Psoas muscle (tissue), 8 donors: Measurements from ENCODE around the gene ITGA1. TPM values are rescaled to one million over a fixed set of nuclear protein-coding genes. Genes with fewer than 3 reads are reported as not detected.

Experiments
- ATAC-seq, 4 donors: fragments of 200-7000 bp; cut with Tn5 transposase; one replicate each; pipeline ENCODE4 v1.9.1; 2020; ENCODE audit warnings: moderate library complexity in 3 of 4, mild to moderate bottlenecking in 2 of 4
- DNase-seq, 2 donors: peaks; one replicate each; pipeline ENCODE4 v3.0.0-alpha.2; 2020
- H3K27ac ChIP-seq: fragments of 200-600 bp; one replicate; pipeline ENCODE4 v1.8.0; 2022
- H3K27me3 ChIP-seq, 3 donors: fragments of 200-600 bp in 1 of 3; one replicate each; pipeline versions ENCODE4 v1.6.1 to v1.8.0; 2013 to 2022; ENCODE audit warnings: low read length in 2 of 3, mild to moderate bottlenecking in 2 of 3, moderate library complexity in 1 of 3; ENCODE audit not compliant: insufficient read depth in 3 of 3
- H3K36me3 ChIP-seq, 2 donors: fragments of 200-600 bp in 1 of 2; one replicate each; pipeline versions ENCODE4 v1.6.1 to v1.8.0; 2013 to 2022; ENCODE audit warnings: low read depth in 1 of 2, mild to moderate bottlenecking in 1 of 2, moderate library complexity in 1 of 2; ENCODE audit not compliant: insufficient read depth in 1 of 2
- H3K4me1 ChIP-seq: fragments of 200-600 bp; one replicate; pipeline ENCODE4 v1.8.0; 2022
- H3K4me3 ChIP-seq: fragments of 200-600 bp; one replicate; pipeline ENCODE4 v1.8.0; 2022; ENCODE audit warnings: mild to moderate bottlenecking
- H3K9me3 ChIP-seq: fragments of 200-600 bp; one replicate; pipeline ENCODE4 v1.8.0; 2022
- CTCF ChIP-seq: fragments of 200-600 bp; IDR thresholded peaks from one replicate; pipeline ENCODE4 v1.8.0; 2022; ENCODE audit warnings: antibody characterized with exemption
- WGBS, 3 donors: extraction: QIAGEN DNeasy Blood & Tissue Kit; methylation state at CpG; one replicate each; pipeline versions ENCODE4 v1.1.6 to v1.1.7; 2013; 5-methylcytosine and 5-hydroxymethylcytosine counted together
- intact Hi-C, 2 donors: fragments of 100-400 bp; cut with DNase I; formaldehyde crosslinking; loops; one replicate each; pipeline versions ENCODE4 v1.11.0 to v1.14.2; 2022
- polyA plus RNA-seq, 3 donors: library from polyadenylated mRNA; stranded (reverse); fragments of 200-250 nt; gene quantifications; one replicate each; pipeline ENCODE4 v1.2.3, GENCODE V29; 2013
- total RNA-seq, 4 donors: library from RNA; stranded (reverse); fragmentation: NEBNext Ultra II Directional in 2 of 4; extraction: Animal tissue kit (Norgen Biotek cat#: 25700) in 2 of 4; gene quantifications; one replicate each; pipeline versions ENCODE4 v1.2.1 to v1.2.4, GENCODE V29; 2021 to 2023
- donor health status: healthy with polysubstance abuse.
- donor health status: DM: no; HTN: no; CAD: no; lungs with moderate emphysema.
- donor health status: Bipolar disorder and iron deficiency.
- donor health status: healthy.
- donor health status: DM: yes; HTN: yes; CAD: no.
- donor health status: DM: no; HTN: no; CAD: no.
- donor health status: DM: no; HTN: no; CAD: no.
- donor health status: DM: yes; HTN: yes; CAD: no.

ITGA1 gene
- total and polyA plus RNA-seq, 7 donors: 3.4 to 29.3 (median 13.0) TPM

- H3K4me3 ChIP-seq: no peak overlapping the region
- peaks cover 5% of the 10 kb centered on the region for H3K4me1 ChIP-seq
- no peaks in the 10 kb centered on the region for H3K9me3 ChIP-seq
- intact Hi-C loops: no loop called here
- DNase-seq (no peak), ATAC-seq (no peak)
- TF ChIP-seq CTCF: no peak
- H3K36me3 ChIP-seq: no peaks in the 10 kb centered on the region
- H3K27ac ChIP-seq: no peak overlapping the region
- H3K27me3 ChIP-seq: peaks cover 0 to 27% (median 2%) of the 10 kb centered on the region in 3 donors
- WGBS, 3 donors: 95 to 100% (median 98%) methylated on average over 1 of the region's 1 CpG
Measured at GRCh38 chr5:52994266-52994665, 206.6 kb downstream of the ITGA1 start.

DNA sequence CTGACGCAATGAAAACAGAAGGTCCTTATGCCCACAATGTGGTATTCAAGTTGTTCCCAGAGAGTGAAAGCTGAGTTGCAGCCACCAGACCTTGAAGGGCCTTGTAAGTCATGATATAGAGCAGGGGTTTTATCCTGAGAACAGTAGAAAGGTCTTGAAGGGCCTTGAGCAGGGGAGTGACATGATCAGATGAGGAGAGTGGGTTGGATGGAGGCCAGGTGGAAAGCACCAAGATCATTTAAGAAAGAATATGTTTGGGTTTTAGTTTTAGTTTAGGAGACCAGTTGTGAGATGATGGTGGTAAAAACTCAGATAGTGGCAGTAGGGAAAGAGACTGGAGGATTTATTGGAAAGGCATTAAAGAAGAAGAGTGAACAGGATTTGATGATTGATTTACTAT lies 207.4 kb downstream of the ITGA1 start:
- Histone ChIP-seq H3K36me3 (no peaks in the 10 kb centered on the region), H3K9me3 (no peaks in the 10 kb centered on the region), H3K27me3 (peaks cover 0 to 21% (median 2%) of the 10 kb centered on the region in 3 donors), H3K27ac (no peak overlapping the region), H3K4me3 (no peak overlapping the region), H3K4me1 (peaks cover 2% of the 10 kb centered on the region)
- WGBS, 3 donors: 95 to 100% (median 97%) methylated on average over 1 of the region's 1 CpG
- TF ChIP-seq CTCF: no peak
- intact Hi-C loops: no loop called here
- ATAC-seq (no peak), DNase-seq (no peak)

GRCh38 chr5:52995914-52996313 lies 208.2 kb downstream of the ITGA1 start:
- Histone ChIP-seq H3K27ac (no peak overlapping the region), H3K4me1 (no peaks in the 10 kb centered on the region), H3K36me3 (no peaks in the 10 kb centered on the region), H3K4me3 (no peak overlapping the region), H3K27me3 (peaks cover 0 to 18% (median 0%) of the 10 kb centered on the region in 3 donors), H3K9me3 (no peaks in the 10 kb centered on the region)
- intact Hi-C loops: no loop called here
- no peak for TF ChIP-seq CTCF
- 93 to 100% (median 94%) methylated on average over 1 of the region's 1 CpG for whole genome bisulfite sequencing, 3 donors
- no peak for ATAC-seq
- DNase-seq: no peak

DNA sequence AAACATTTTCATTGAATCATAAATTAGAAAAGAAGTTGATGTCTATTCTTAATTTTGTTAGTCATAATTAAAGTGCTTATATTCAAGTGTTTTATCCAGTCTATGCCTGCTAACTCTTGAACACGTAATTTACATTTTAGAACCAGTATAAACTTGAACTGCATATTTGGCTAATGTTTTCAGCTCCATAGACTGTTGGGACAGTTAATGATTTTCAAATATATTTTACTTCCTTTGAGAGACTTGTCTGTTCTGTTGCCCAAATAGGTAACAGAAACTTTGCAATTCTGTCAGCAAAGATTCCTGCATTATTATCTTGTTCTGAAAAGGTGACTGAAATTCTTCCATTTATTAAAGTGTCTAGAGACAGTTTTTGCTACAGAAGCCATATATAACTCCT lies 209.3 kb downstream of the ITGA1 start:
- no peak for TF ChIP-seq CTCF
- no peak overlapping the region for H3K4me3 ChIP-seq
- H3K36me3 ChIP-seq: no peaks in the 10 kb centered on the region
- 89 to 93% (median 92%) methylated on average over 1 of the region's 1 CpG for WGBS, 3 donors
- no peaks in the 10 kb centered on the region for H3K9me3 ChIP-seq
- no peak overlapping the region for H3K27ac ChIP-seq
- peaks cover 0 to 14% (median 0%) of the 10 kb centered on the region in 3 donors for H3K27me3 ChIP-seq
- no peaks in the 10 kb centered on the region for H3K4me1 ChIP-seq
- ATAC-seq (no peak), DNase-seq (no peak)
- intact Hi-C loops: no loop called here

DNA sequence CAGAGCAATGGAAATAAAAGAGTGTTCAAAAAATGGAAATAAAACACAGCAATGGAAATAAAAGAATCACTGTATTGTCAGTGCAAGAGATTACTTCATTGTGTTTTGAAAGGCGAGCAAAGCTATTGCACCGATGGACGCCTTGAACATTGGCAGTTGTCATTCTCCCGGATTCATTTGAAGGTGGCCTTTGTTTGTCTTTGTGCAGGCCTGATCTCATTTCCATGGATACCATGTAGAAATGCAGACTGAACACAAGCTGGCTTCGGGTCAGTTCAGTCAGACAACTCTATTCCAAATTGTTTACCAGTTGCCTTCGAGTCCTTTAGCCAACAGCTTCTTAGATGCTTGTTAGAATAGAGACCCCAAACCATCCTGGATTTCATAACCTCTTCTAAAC lies 209.7 kb downstream of the ITGA1 start:
- ATAC-seq (no peak), DNase-seq (no peak)
- Histone ChIP-seq H3K36me3 (no peaks in the 10 kb centered on the region), H3K27me3 (peaks cover 0 to 13% (median 0%) of the 10 kb centered on the region in 3 donors), H3K4me3 (no peak overlapping the region), H3K27ac (no peak overlapping the region), H3K9me3 (no peaks in the 10 kb centered on the region), H3K4me1 (no peaks in the 10 kb centered on the region)
- intact Hi-C loops: no loop called here
- 26 to 32% (median 28%) methylated on average over 6 of the region's 6 CpGs for WGBS, 3 donors
- TF ChIP-seq CTCF: no peak
